Panc1 (cell line): Measurements from ENCODE around the gene CHN1. TPM values are rescaled to one million over a fixed set of nuclear protein-coding genes. Genes with fewer than 3 reads are reported as not detected.

Experiments used
- ATAC-seq: fragments of 200-7000 bp; cut with Tn5 transposase; 2 replicates; pipeline ENCODE4 v1.9.1; 2020; ENCODE audit warnings: mild to moderate bottlenecking, moderate library complexity
- BruUV-seq: library from RNA; stranded (reverse); fragments of 400-500 nt; replicated peaks from 2 replicates; lab custom pipeline; 2021; lab: Mats Ljungman, UMichigan
- CTCF ChIA-PET: fragments of 300-600 bp; sonication (Branson Sonifier 250); formaldehyde crosslinking; loops from one replicate; lab custom pipeline; 2022; ENCODE audit warnings: antibody characterized with exemption; lab: Charles Lee
- POLR2A ChIA-PET: fragments of 300-600 bp; sonication (Branson Sonifier 250); formaldehyde crosslinking; loops from one replicate; lab custom pipeline; 2022; ENCODE audit warnings: antibody characterized with exemption; lab: Charles Lee
- DNase-seq: peaks from one replicate; pipeline ENCODE4 v3.0.0-alpha.2; 2010; ENCODE audit warnings: low read depth, low spot score
- H3K27ac ChIP-seq: 2 replicates; pipeline ENCODE4 v1.5.1; 2011; ENCODE audit warnings: mild to moderate bottlenecking, low read length, inconsistent platforms
- H3K27me3 ChIP-seq: fragments of 200-500 bp; sonication (Bioruptor generic); 2 replicates; pipeline ENCODE4 v1.6.0; 2014; ENCODE audit warnings: low read length, inconsistent platforms; ENCODE audit not compliant: control insufficient read depth, insufficient read depth
- H3K36me3 ChIP-seq: fragments of 200-500 bp; sonication (Bioruptor generic); 2 replicates; pipeline ENCODE4 v1.5.1; 2014; ENCODE audit warnings: inconsistent platforms, mild to moderate bottlenecking, low read length, moderate library complexity; ENCODE audit not compliant: control insufficient read depth, insufficient read depth
- H3K4me1 ChIP-seq: 2 replicates; pipeline ENCODE4 v1.5.1; 2011; ENCODE audit warnings: inconsistent platforms, mild to moderate bottlenecking, low read length, moderate library complexity; ENCODE audit not compliant: control insufficient read depth, insufficient read depth
- H3K4me3 ChIP-seq, 2 experiments: 2 replicates each; pipeline ENCODE4 v1.5.1; 2011 to 2012; ENCODE audit warnings: low read depth in 2 of 2, low read length in 2 of 2, mild to moderate bottlenecking in 2 of 2, inconsistent platforms in 1 of 2, moderate library complexity in 1 of 2
- H3K9me3 ChIP-seq: fragments of 200-500 bp; sonication (Bioruptor generic); 2 replicates; pipeline ENCODE4 v1.5.1; 2014; ENCODE audit warnings: low read depth, mild to moderate bottlenecking, inconsistent platforms, low read length, moderate library complexity; ENCODE audit not compliant: control insufficient read depth, insufficient read depth
- POLR2AphosphoS5 ChIP-seq: IDR thresholded peaks from 2 replicates; pipeline ENCODE4 v1.6.1; 2012; ENCODE audit warnings: mild to moderate bottlenecking, low read depth, low read length, moderate library complexity
- SIN3A ChIP-seq: IDR thresholded peaks from 2 replicates; pipeline ENCODE4 v1.6.1; 2012; ENCODE audit warnings: low read depth, mild to moderate bottlenecking, low read length, moderate library complexity, borderline replicate concordance; ENCODE audit not compliant: insufficient read depth
- TCF7L2 ChIP-seq: IDR thresholded peaks from 2 replicates; pipeline ENCODE4 v1.6.1; 2011; ENCODE audit warnings: mild to moderate bottlenecking, low read depth, low read length, inconsistent platforms
- in situ Hi-C: cut with HindIII; loops from 2 replicates; pipeline ENCODE4 v1.10.0; 2016; ENCODE audit warnings: low sequenced_read_pairs, low pct_unique_long_range_greater_than_20kb
- intact Hi-C: fragments of 100-400 bp; cut with micrococcal nuclease; formaldehyde crosslinking; loops from one replicate; pipeline ENCODE4 v1.10.0; 2022; ENCODE audit not compliant: unreplicated experiment
- total RNA-seq: library from RNA; stranded (reverse); gene quantifications from one replicate; pipeline ENCODE4 v1.2.1, GENCODE V29; 2021; ENCODE audit not compliant: unreplicated experiment
- TF ChIP-seq, protein P1 (sequence below): fragments of 450-650 bp; IDR thresholded peaks from 2 replicates; pipeline ENCODE4 v1.5.1; 2017; ENCODE audit warnings: mild to moderate bottlenecking
- TF ChIP-seq, protein P2 (sequence below), 2 experiments: IDR thresholded peaks; 2 replicates each; pipeline ENCODE4 v1.6.1; 2011 to 2012; ENCODE audit warnings: low read depth in 2 of 2, control low read depth in 1 of 2, low read length in 1 of 2, mild to moderate bottlenecking in 1 of 2, moderate library complexity in 1 of 2; ENCODE audit not compliant: insufficient read depth in 1 of 2

The CHN1 gene
- total RNA-seq, 1 experiment from 2014 or later: 20.8 TPM

DNA sequence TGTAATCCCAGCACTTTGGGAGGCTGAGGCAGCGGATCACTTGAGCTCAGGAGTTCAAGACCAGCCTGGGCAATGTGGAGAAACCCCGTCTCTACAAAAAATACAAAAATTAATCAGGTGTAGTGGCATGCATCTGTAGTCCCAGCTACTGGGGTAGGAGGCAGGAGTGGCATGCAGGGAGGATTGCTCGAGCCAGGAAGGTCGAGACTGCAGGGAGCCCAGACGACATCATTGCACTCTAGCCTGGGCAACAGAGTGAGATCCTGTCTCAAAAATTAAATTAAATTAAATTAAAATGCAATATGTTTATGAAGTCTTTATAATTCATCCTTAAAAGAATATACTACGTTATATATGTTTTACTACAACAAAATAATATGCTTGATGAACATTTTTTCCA lies 38.1 kb downstream of the CHN1 start:
- no TSS peak for BruUV-seq
- Histone ChIP-seq H3K9me3 (no peaks in the 10 kb centered on the region), H3K4me3 (no peak overlapping the region), H3K27me3 (no peaks in the 10 kb centered on the region), H3K4me1 (peaks cover 11% of the 10 kb centered on the region), H3K36me3 (no peaks in the 10 kb centered on the region), H3K27ac (no peak overlapping the region)
- ChIA-PET POLR2A (no interaction called here), CTCF (no interaction called here)
- TF ChIP-seq TCF7L2 (no peak), SIN3A (no peak), POLR2AphosphoS5 (no peak)
- TF ChIP-seq, protein P1, sequence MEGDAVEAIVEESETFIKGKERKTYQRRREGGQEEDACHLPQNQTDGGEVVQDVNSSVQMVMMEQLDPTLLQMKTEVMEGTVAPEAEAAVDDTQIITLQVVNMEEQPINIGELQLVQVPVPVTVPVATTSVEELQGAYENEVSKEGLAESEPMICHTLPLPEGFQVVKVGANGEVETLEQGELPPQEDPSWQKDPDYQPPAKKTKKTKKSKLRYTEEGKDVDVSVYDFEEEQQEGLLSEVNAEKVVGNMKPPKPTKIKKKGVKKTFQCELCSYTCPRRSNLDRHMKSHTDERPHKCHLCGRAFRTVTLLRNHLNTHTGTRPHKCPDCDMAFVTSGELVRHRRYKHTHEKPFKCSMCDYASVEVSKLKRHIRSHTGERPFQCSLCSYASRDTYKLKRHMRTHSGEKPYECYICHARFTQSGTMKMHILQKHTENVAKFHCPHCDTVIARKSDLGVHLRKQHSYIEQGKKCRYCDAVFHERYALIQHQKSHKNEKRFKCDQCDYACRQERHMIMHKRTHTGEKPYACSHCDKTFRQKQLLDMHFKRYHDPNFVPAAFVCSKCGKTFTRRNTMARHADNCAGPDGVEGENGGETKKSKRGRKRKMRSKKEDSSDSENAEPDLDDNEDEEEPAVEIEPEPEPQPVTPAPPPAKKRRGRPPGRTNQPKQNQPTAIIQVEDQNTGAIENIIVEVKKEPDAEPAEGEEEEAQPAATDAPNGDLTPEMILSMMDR: no peak
- TF ChIP-seq, protein P2, sequence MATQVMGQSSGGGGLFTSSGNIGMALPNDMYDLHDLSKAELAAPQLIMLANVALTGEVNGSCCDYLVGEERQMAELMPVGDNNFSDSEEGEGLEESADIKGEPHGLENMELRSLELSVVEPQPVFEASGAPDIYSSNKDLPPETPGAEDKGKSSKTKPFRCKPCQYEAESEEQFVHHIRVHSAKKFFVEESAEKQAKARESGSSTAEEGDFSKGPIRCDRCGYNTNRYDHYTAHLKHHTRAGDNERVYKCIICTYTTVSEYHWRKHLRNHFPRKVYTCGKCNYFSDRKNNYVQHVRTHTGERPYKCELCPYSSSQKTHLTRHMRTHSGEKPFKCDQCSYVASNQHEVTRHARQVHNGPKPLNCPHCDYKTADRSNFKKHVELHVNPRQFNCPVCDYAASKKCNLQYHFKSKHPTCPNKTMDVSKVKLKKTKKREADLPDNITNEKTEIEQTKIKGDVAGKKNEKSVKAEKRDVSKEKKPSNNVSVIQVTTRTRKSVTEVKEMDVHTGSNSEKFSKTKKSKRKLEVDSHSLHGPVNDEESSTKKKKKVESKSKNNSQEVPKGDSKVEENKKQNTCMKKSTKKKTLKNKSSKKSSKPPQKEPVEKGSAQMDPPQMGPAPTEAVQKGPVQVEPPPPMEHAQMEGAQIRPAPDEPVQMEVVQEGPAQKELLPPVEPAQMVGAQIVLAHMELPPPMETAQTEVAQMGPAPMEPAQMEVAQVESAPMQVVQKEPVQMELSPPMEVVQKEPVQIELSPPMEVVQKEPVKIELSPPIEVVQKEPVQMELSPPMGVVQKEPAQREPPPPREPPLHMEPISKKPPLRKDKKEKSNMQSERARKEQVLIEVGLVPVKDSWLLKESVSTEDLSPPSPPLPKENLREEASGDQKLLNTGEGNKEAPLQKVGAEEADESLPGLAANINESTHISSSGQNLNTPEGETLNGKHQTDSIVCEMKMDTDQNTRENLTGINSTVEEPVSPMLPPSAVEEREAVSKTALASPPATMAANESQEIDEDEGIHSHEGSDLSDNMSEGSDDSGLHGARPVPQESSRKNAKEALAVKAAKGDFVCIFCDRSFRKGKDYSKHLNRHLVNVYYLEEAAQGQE (IDR thresholded peaks at IDR 0.05; ENCODE audit: insufficient read depth in 1 of 2, low read depth in 2 of 2, low read length in 1 of 2): no peak
- in situ Hi-C loops (loop anchor here (25.0 kb wide), 1 partner anchor 180 kb away; no protein-coding TSS in a partner anchor), intact Hi-C loops (no loop called here)
- ATAC-seq (no peak), DNase-seq (no peak)

DNA sequence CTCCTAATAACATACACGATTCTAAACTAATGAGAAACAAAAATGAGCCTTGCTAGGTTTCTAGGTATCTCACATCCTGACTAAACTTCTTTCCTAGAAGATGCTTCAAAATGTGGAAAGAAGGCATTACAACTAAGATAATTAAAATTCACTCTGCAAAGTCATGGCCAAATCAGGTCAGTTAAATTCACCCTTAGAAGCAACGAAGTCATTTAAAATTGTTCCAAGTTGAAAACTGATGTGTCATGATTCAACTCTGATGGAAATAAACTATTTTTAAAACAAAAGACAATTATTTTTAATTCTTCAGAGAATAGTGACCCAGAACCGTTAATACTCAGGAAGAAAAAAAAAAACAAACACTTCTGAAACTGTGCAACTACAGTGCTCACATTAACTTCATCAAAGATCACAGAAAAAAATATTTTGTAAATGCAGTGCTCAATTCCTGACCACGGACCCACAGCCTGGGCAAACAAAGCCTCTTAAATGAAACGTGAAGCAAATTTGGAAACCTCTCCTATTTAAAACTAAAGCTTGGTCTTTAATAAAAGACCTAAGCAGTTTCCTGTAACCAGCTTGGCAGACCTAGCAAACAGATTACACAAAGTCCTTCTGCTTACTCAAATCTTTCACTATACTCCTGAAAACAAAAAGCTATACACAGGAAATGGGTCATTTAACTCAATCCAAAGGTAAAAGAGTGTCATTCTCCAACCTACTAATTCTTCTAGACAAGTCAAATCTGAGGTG lies 39.0 kb downstream of the CHN1 start:
- ChIA-PET POLR2A (no interaction called here), CTCF (no interaction called here)
- Histone ChIP-seq H3K4me1 (peaks cover 5% of the 10 kb centered on the region; the same call in 1 of the 2 replicates), H3K27ac (peak overlapping the region; percentile 19; the same call in 1 of the 2 replicates), H3K36me3 (no peaks in the 10 kb centered on the region), H3K9me3 (no peaks in the 10 kb centered on the region), H3K27me3 (no peaks in the 10 kb centered on the region), H3K4me3 (no peak overlapping the region)
- no peak for DNase-seq
- in situ Hi-C loops (loop anchor here (25.0 kb wide), 1 partner anchor 179 kb away; no protein-coding TSS in a partner anchor), intact Hi-C loops (no loop called here)
- TF ChIP-seq, protein P1: no peak
- no peak for TF ChIP-seq SIN3A
- TF ChIP-seq TCF7L2: no peak
- no peak for TF ChIP-seq POLR2AphosphoS5
- TF ChIP-seq, protein P2 (IDR thresholded peaks at IDR 0.05; ENCODE audit: insufficient read depth in 1 of 2, low read depth in 2 of 2, low read length in 1 of 2): no peak
- no TSS peak for BruUV-seq
- no peak for ATAC-seq
